Left ventricle myocardium inferior (tissue), 1 donor: Measurements from ENCODE around the gene SLC1A2. TPM values are rescaled to one million over a fixed set of nuclear protein-coding genes. Genes with fewer than 3 reads are reported as not detected.

Experiments
- DNase-seq: peaks from one replicate; pipeline ENCODE4 v3.0.0-alpha.2; 2020
- H3K27ac ChIP-seq: fragments of 200-600 bp; replicated peaks from 2 replicates; pipeline ENCODE4 v1.8.0; 2021
- H3K27me3 ChIP-seq: fragments of 200-600 bp; 2 replicates; pipeline ENCODE4 v1.8.0; 2021; ENCODE audit warnings: low read depth
- H3K36me3 ChIP-seq: fragments of 200-600 bp; 2 replicates; pipeline ENCODE4 v1.8.0; 2021
- H3K4me1 ChIP-seq: fragments of 200-600 bp; 2 replicates; pipeline ENCODE4 v1.8.0; 2021
- H3K4me3 ChIP-seq: fragments of 200-600 bp; 2 replicates; pipeline ENCODE4 v1.8.0; 2021; ENCODE audit warnings: mild to moderate bottlenecking, moderate library complexity
- H3K9me3 ChIP-seq: fragments of 200-600 bp; replicated peaks from 2 replicates; pipeline ENCODE4 v1.8.0; 2021
- CTCF ChIP-seq: fragments of 200-600 bp; IDR thresholded peaks from 2 replicates; pipeline ENCODE4 v1.8.0; 2021; ENCODE audit warnings: antibody characterized with exemption, mild to moderate bottlenecking, borderline replicate concordance
- intact Hi-C: fragments of 100-400 bp; cut with micrococcal nuclease; formaldehyde crosslinking; loops from one replicate; pipeline ENCODE4 v1.11.0; 2022
- total RNA-seq: library from RNA; stranded (reverse); fragmentation: NEBNext Ultra II Directional; extraction: Animal tissue kit (Norgen Biotek cat#: 25700); gene quantifications from one replicate; pipeline ENCODE4 v1.2.1, GENCODE V29; 2021
- donor health status: DM: no; HTN: yes; CAD: no; lungs with severe emphysema.

SLC1A2 gene
- total RNA-seq, 1 donor from 2014 or later: 8.4 TPM

GRCh38 chr11:35363246-35363801 lies 56.0 kb downstream of the SLC1A2 start:
- intact Hi-C loops: no loop called here
- H3K27ac ChIP-seq: peak overlapping the region; percentile 68
- no peak overlapping the region for H3K4me3 ChIP-seq
- TF ChIP-seq CTCF: no peak
- H3K9me3 ChIP-seq: peaks cover 10% of the 10 kb centered on the region
- no peak for DNase-seq
- no peaks in the 10 kb centered on the region for H3K36me3 ChIP-seq
- peaks cover 56% of the 10 kb centered on the region for H3K4me1 ChIP-seq
- H3K27me3 ChIP-seq: no peaks in the 10 kb centered on the region

GRCh38 chr11:35362521-35362980 lies 56.8 kb downstream of the SLC1A2 start:
- TF ChIP-seq CTCF: no peak
- H3K27me3 ChIP-seq: no peaks in the 10 kb centered on the region
- H3K36me3 ChIP-seq: no peaks in the 10 kb centered on the region
- peaks cover 49% of the 10 kb centered on the region for H3K4me1 ChIP-seq
- peak overlapping the region; percentile 68 for H3K27ac ChIP-seq
- peaks cover 10% of the 10 kb centered on the region for H3K9me3 ChIP-seq
- no peak overlapping the region for H3K4me3 ChIP-seq
- no peak for DNase-seq
- intact Hi-C loops: no loop called here

- Histone ChIP-seq H3K4me1 (peaks cover 43% of the 10 kb centered on the region), H3K4me3 (no peak overlapping the region), H3K27me3 (no peaks in the 10 kb centered on the region), H3K9me3 (no peaks in the 10 kb centered on the region), H3K27ac (peak overlapping the region; percentile 63), H3K36me3 (no peaks in the 10 kb centered on the region)
- no peak for DNase-seq
- TF ChIP-seq CTCF: no peak
- intact Hi-C loops: no loop called here
Measured at GRCh38 chr11:35360055-35360530, 59.3 kb downstream of the SLC1A2 start.

GRCh38 chr11:35359321-35360054 lies 59.9 kb downstream of the SLC1A2 start:
- intact Hi-C loops: no loop called here
- Histone ChIP-seq H3K4me1 (peaks cover 41% of the 10 kb centered on the region), H3K27ac (peak overlapping the region; percentile 63), H3K9me3 (no peaks in the 10 kb centered on the region), H3K4me3 (no peak overlapping the region), H3K27me3 (no peaks in the 10 kb centered on the region), H3K36me3 (no peaks in the 10 kb centered on the region)
- no peak for DNase-seq
- TF ChIP-seq CTCF: no peak

GRCh38 chr11:35358391-35358790 lies 61.0 kb downstream of the SLC1A2 start:
- no peak for TF ChIP-seq CTCF
- Histone ChIP-seq H3K36me3 (no peaks in the 10 kb centered on the region), H3K4me1 (peaks cover 30% of the 10 kb centered on the region), H3K27ac (peak overlapping the region; percentile 63), H3K4me3 (no peak overlapping the region), H3K9me3 (no peaks in the 10 kb centered on the region), H3K27me3 (no peaks in the 10 kb centered on the region)
- DNase-seq: no peak
- intact Hi-C loops: no loop called here
